GM19438 (cell line): ENCODE results near the gene CMKLR1.

Experiments used
- ATAC-seq: cut with Tn5 transposase; IDR thresholded peaks from one replicate; pipeline ENCODE4 v1.9.1; 2021; ENCODE audit warnings: low read depth; ENCODE audit not compliant: unreplicated experiment

The CMKLR1 gene

GRCh38 chr12:108270035-108270848, 68.9 kb downstream of the CMKLR1 start:
- ATAC-seq, result no peak

- no peak for ATAC-seq
Measured at GRCh38 chr12:108269224-108269623, 69.9 kb downstream of the CMKLR1 start.

GRCh38 chr12:108268397-108268796, 70.7 kb downstream of the CMKLR1 start:
- no peak for ATAC-seq

- no peak for ATAC-seq
Measured at GRCh38 chr12:108267450-108267849, 71.7 kb downstream of the CMKLR1 start.

- no peak for ATAC-seq
Measured at GRCh38 chr12:108266131-108266530, 73.0 kb downstream of the CMKLR1 start.

- no peak for ATAC-seq
Measured at GRCh38 chr12:108265505-108265904, 73.6 kb downstream of the CMKLR1 start.

GRCh38 chr12:108260969-108261368, 78.1 kb downstream of the CMKLR1 start:
- no peak for ATAC-seq

- ATAC-seq, result no peak
Measured at GRCh38 chr12:108260039-108260438, 79.1 kb downstream of the CMKLR1 start.

GRCh38 chr12:108257610-108258106, 81.5 kb downstream of the CMKLR1 start:
- no peak for ATAC-seq

GRCh38 chr12:108257004-108257403, 82.1 kb downstream of the CMKLR1 start:
- ATAC-seq, result no peak

GRCh38 chr12:108255252-108255602, 83.9 kb downstream of the CMKLR1 start:
- ATAC-seq, result no peak

- no peak for ATAC-seq
Measured at GRCh38 chr12:108254517-108255251, 84.4 kb downstream of the CMKLR1 start.

GRCh38 chr12:108254030-108254429, 85.1 kb downstream of the CMKLR1 start:
- no peak for ATAC-seq

GRCh38 chr12:108253540-108253939, 85.6 kb downstream of the CMKLR1 start:
- ATAC-seq, result no peak

GRCh38 chr12:108252523-108252922, 86.6 kb downstream of the CMKLR1 start:
- no peak for ATAC-seq

- no peak for ATAC-seq
Measured at GRCh38 chr12:108248011-108248410, 91.1 kb downstream of the CMKLR1 start.

GRCh38 chr12:108247130-108247529, 92.0 kb downstream of the CMKLR1 start:
- no peak for ATAC-seq

- no peak for ATAC-seq
Measured at GRCh38 chr12:108241986-108242703, 97.0 kb downstream of the CMKLR1 start.

- ATAC-seq, result no peak
Measured at GRCh38 chr12:108240928-108241327, 98.2 kb downstream of the CMKLR1 start.

GRCh38 chr12:108240027-108240785, 98.9 kb downstream of the CMKLR1 start:
- ATAC-seq, result no peak
